Left ventricle myocardium inferior (tissue), 1 donor: ENCODE data around the gene BMP7. TPM values are rescaled to one million over a fixed set of nuclear protein-coding genes. Genes with fewer than 3 reads are reported as not detected.
"Not testable (repeated sequence)": the region's sequence is repeated elsewhere in the genome, so short reads cannot be mapped to it uniquely, and the experiment has no call there.

Experiments used
- DNase-seq: peaks from one replicate; pipeline ENCODE4 v3.0.0-alpha.2; 2020
- H3K27ac ChIP-seq: fragments of 200-600 bp; replicated peaks from 2 replicates; pipeline ENCODE4 v1.8.0; 2021
- H3K27me3 ChIP-seq: fragments of 200-600 bp; 2 replicates; pipeline ENCODE4 v1.8.0; 2021; ENCODE audit warnings: low read depth
- H3K36me3 ChIP-seq: fragments of 200-600 bp; 2 replicates; pipeline ENCODE4 v1.8.0; 2021
- H3K4me1 ChIP-seq: fragments of 200-600 bp; 2 replicates; pipeline ENCODE4 v1.8.0; 2021
- H3K4me3 ChIP-seq: fragments of 200-600 bp; 2 replicates; pipeline ENCODE4 v1.8.0; 2021; ENCODE audit warnings: mild to moderate bottlenecking, moderate library complexity
- H3K9me3 ChIP-seq: fragments of 200-600 bp; replicated peaks from 2 replicates; pipeline ENCODE4 v1.8.0; 2021
- CTCF ChIP-seq: fragments of 200-600 bp; IDR thresholded peaks from 2 replicates; pipeline ENCODE4 v1.8.0; 2021; ENCODE audit warnings: antibody characterized with exemption, mild to moderate bottlenecking, borderline replicate concordance
- intact Hi-C: fragments of 100-400 bp; cut with micrococcal nuclease; formaldehyde crosslinking; loops from one replicate; pipeline ENCODE4 v1.11.0; 2022
- total RNA-seq: library from RNA; stranded (reverse); fragmentation: NEBNext Ultra II Directional; extraction: Animal tissue kit (Norgen Biotek cat#: 25700); gene quantifications from one replicate; pipeline ENCODE4 v1.2.1, GENCODE V29; 2021
- donor health status: DM: no; HTN: yes; CAD: no; lungs with severe emphysema.

The BMP7 gene
- total RNA-seq, 1 donor from 2014 or later: 19.9 TPM

DNA sequence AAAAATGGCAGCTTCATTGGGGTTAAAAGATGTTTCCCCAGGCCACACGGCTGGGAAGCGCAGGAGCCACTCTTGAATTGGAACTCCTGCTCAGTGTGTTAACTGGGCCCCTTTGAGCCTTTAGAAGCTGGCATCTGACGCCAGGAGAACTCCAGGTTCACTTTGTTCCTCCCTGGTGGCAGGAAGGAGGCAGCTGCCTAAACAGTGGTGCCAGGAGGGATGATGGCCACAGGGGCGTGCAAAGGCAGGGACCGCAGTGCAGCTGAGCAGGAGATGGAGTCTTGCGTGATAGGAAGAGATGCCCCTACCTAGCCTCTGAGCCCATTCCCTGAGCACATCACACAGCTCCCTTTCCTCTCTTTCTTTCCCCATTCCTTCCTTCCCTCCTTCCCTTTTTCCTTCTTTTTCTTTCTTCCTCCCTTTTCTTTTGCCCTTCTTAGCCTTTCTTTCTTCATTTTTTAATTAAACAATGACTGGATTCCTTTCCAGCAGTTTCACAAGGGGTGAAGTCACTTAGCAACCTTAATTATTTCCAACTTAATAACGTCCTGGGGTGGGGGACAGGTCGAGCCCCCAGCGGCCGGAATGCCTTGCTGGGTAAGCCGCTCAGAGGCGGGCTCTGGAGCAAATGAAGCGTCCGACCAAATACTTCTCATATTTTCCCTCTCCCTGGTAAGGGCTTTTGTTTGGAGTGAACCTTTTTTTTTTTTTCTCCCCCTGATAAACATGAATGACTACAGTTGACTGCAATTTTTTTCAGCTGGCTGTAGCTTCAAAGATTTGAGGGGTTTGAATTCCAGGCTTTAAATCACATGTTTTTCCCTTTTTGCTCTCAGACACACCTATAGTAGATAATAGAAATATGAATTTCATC, 20.8 kb upstream of the BMP7 start:
- Histone ChIP-seq H3K9me3 (no peaks in the 10 kb centered on the region), H3K36me3 (no peaks in the 10 kb centered on the region), H3K4me3 (no peak overlapping the region), H3K27ac (no peak overlapping the region), H3K4me1 (peaks cover 4% of the 10 kb centered on the region), H3K27me3 (peaks cover 91% of the 10 kb centered on the region)
- no peak for TF ChIP-seq CTCF
- intact Hi-C loops: no loop called here
- DNase-seq: no peak

DNA sequence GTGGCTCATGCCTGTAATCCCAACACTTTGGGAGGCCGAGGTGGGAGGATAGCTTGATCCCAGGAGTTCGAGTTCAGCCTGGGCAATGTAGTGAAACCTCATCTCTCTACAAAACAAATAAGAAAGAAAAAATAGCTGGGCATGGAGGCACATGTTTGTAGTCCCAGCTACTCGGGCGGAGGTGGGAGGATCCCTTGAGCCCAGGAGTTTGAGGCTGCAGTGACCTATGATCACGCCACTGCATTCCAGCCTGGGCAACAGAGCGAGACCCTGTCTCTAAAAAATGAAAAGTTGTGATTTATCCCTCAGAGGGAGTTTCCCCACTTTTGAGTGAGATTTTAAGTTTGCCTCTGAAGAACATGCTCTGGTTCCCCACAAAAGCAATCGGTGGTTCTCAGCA, 17.4 kb upstream of the BMP7 start:
- peaks cover 4% of the 10 kb centered on the region for H3K4me1 ChIP-seq
- H3K9me3 ChIP-seq: no peaks in the 10 kb centered on the region
- TF ChIP-seq CTCF: no peak
- intact Hi-C loops: no loop called here
- H3K4me3 ChIP-seq: no peak overlapping the region
- DNase-seq: no peak
- no peak overlapping the region for H3K27ac ChIP-seq
- H3K27me3 ChIP-seq: peaks cover 78% of the 10 kb centered on the region
- no peaks in the 10 kb centered on the region for H3K36me3 ChIP-seq

GRCh38 chr20:57282670-57283361, 16.4 kb upstream of the BMP7 start:
- H3K27me3 ChIP-seq: peaks cover 74% of the 10 kb centered on the region
- TF ChIP-seq CTCF: no peak
- H3K4me3 ChIP-seq: no peak overlapping the region
- H3K27ac ChIP-seq: no peak overlapping the region
- intact Hi-C loops: no loop called here
- no peaks in the 10 kb centered on the region for H3K36me3 ChIP-seq
- no peaks in the 10 kb centered on the region for H3K9me3 ChIP-seq
- H3K4me1 ChIP-seq: peaks cover 4% of the 10 kb centered on the region
- DNase-seq: no peak

DNA sequence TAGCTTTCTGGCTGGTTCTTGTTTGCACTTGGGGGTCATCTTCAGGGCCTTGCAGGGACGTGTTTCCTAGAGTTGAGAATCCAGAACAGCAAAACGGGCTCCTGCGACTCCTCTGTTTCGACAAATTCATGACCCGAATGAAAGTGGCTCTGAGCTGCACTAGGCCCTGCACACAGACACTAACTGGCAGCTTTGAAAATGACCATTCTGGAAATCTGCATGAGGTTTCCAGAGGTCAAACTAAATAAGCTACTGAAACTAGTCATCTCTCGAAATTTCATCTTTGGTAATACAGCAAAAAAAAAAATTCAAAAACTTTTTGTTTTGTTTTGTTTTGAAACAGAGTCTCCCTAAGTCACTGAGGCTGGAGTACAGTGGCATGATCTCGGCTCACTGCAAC, 15.5 kb upstream of the BMP7 start:
- Histone ChIP-seq H3K27ac (no peak overlapping the region), H3K4me1 (no peaks in the 10 kb centered on the region), H3K9me3 (no peaks in the 10 kb centered on the region), H3K27me3 (peaks cover 74% of the 10 kb centered on the region), H3K36me3 (no peaks in the 10 kb centered on the region), H3K4me3 (no peak overlapping the region)
- TF ChIP-seq CTCF: no peak
- intact Hi-C loops: no loop called here
- no peak for DNase-seq

- H3K4me1 ChIP-seq: no peaks in the 10 kb centered on the region
- intact Hi-C loops: no loop called here
- H3K27me3 ChIP-seq: peaks cover 70% of the 10 kb centered on the region
- TF ChIP-seq CTCF: no peak
- no peaks in the 10 kb centered on the region for H3K9me3 ChIP-seq
- H3K36me3 ChIP-seq: no peaks in the 10 kb centered on the region
- H3K27ac ChIP-seq: no peak overlapping the region
- DNase-seq: no peak
- H3K4me3 ChIP-seq: no peak overlapping the region
These were observed 13.8 kb upstream of the BMP7 start for GRCh38 chr20:57280221-57280620.

DNA sequence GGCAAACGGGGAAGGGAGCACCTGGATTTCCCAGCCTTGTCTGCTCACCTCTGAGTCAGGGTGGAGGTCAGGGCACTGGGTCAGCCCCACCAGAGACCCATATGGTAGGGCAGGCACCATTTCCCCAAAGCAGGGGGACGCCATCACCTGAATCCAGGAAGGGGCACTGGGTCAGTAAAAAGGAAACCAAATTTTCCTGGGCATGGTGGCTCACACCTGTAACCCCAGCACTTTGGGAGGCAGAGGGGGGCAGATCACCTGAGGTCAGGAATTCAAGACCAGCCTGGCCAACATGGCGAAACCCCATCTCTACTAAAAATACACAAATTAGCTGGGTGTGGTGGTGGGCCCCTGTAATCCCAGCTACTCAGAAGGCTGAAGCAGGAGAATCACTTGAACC, 13.1 kb upstream of the BMP7 start:
- H3K9me3 ChIP-seq, H3K4me3 ChIP-seq, intact Hi-C loops, H3K36me3 ChIP-seq, H3K27ac ChIP-seq, DNase-seq, H3K4me1 ChIP-seq: not testable (repeated sequence)
- peaks cover 68% of the 10 kb centered on the region for H3K27me3 ChIP-seq
